ENCODE results near the gene LMO7. TPM values are rescaled to one million over a fixed set of nuclear protein-coding genes. Genes with fewer than 3 reads are reported as not detected.

LMO7 gene
- total and polyA plus RNA-seq, 2 of the 13 experiments (the other 11 are each of a cell fraction or from before 2014, with no cell fraction given) = 34.0 to 121 TPM

GRCh38 chr13:75636436-75637180 lies 478 bp downstream of the LMO7 start (continued):
- TF ChIP-seq RNF2 (conservative IDR thresholded peaks at IDR 0.05; ENCODE audit: low read depth) (0 out of 2 replicates have a peak, but pooled peaks have one; percentile 31), WIZ (CRISPR knock-in tag; IDR thresholded peaks at IDR 0.05) (0 out of 2 replicates have a peak, but pooled peaks have one; percentile 50), ZKSCAN8 (CRISPR knock-in tag; IDR thresholded peaks at IDR 0.05; ENCODE audit: borderline replicate concordance) (no peak), PAF1 (CRISPR knock-in tag; IDR thresholded peaks at IDR 0.05) (no peak), GATAD1 (CRISPR knock-in tag; IDR thresholded peaks at IDR 0.05) (no peak), FOXC1 (CRISPR knock-in tag; IDR thresholded peaks at IDR 0.05; ENCODE audit: borderline replicate concordance) (peak; percentile 51; the same call in 1 of the 2 replicates), ZGPAT (CRISPR knock-in tag; IDR thresholded peaks at IDR 0.05) (peak; percentile 76; the same call in 1 of the 2 replicates), TGIF2 (CRISPR knock-in tag; IDR thresholded peaks at IDR 0.05) (peak; percentile 78), CCDC6 (CRISPR knock-in tag; IDR thresholded peaks at IDR 0.05) (peak; percentile 42; the same call in 1 of the 2 replicates), ZNF549 (CRISPR knock-in tag; IDR thresholded peaks at IDR 0.05) (no peak), ZNF879 (CRISPR knock-in tag; IDR thresholded peaks at IDR 0.05) (0 out of 2 replicates have a peak, but pooled peaks have one; percentile 26), MXD4 (CRISPR knock-in tag; IDR thresholded peaks at IDR 0.05) (peak; percentile 54; the same call in 1 of the 2 replicates)
- TF ChIP-seq, protein P1, sequence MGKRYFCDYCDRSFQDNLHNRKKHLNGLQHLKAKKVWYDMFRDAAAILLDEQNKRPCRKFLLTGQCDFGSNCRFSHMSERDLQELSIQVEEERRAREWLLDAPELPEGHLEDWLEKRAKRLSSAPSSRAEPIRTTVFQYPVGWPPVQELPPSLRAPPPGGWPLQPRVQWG (CRISPR knock-in tag; IDR thresholded peaks at IDR 0.05; ENCODE audit: borderline replicate concordance, low read depth) = no peak
- TF ChIP-seq, protein P2, sequence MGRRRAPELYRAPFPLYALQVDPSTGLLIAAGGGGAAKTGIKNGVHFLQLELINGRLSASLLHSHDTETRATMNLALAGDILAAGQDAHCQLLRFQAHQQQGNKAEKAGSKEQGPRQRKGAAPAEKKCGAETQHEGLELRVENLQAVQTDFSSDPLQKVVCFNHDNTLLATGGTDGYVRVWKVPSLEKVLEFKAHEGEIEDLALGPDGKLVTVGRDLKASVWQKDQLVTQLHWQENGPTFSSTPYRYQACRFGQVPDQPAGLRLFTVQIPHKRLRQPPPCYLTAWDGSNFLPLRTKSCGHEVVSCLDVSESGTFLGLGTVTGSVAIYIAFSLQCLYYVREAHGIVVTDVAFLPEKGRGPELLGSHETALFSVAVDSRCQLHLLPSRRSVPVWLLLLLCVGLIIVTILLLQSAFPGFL (CRISPR knock-in tag; IDR thresholded peaks at IDR 0.05) = no peak

Measured in HepG2 (cell line).